GM06990 (cell line): Measurements from ENCODE around the gene WNT7B.

Experiments used
- DNase-seq: peaks from one replicate; pipeline ENCODE4 v3.0.0-alpha.2; 2011; ENCODE audit not compliant: insufficient read length; ENCODE audit errors: extremely low read depth
- H3K27me3 ChIP-seq: replicated peaks from 2 replicates; pipeline ENCODE4 v1.6.0; 2011; ENCODE audit warnings: low read length; ENCODE audit not compliant: control insufficient read depth, insufficient read depth
- H3K36me3 ChIP-seq: 2 replicates; pipeline ENCODE4 v1.5.1; 2011; ENCODE audit warnings: low read length; ENCODE audit not compliant: control insufficient read depth, insufficient read depth
- H3K4me3 ChIP-seq: replicated peaks from 2 replicates; pipeline ENCODE4 v1.5.1; 2011; ENCODE audit warnings: low read depth, mild to moderate bottlenecking, control low read depth, low read length
- TF ChIP-seq, protein P1 (sequence below): IDR thresholded peaks from 2 replicates; pipeline ENCODE4 v1.5.1; 2011; ENCODE audit warnings: low read length, control low read depth, mild to moderate bottlenecking, inconsistent platforms; ENCODE audit not compliant: insufficient read depth, poor library complexity, severe bottlenecking

WNT7B gene

DNA sequence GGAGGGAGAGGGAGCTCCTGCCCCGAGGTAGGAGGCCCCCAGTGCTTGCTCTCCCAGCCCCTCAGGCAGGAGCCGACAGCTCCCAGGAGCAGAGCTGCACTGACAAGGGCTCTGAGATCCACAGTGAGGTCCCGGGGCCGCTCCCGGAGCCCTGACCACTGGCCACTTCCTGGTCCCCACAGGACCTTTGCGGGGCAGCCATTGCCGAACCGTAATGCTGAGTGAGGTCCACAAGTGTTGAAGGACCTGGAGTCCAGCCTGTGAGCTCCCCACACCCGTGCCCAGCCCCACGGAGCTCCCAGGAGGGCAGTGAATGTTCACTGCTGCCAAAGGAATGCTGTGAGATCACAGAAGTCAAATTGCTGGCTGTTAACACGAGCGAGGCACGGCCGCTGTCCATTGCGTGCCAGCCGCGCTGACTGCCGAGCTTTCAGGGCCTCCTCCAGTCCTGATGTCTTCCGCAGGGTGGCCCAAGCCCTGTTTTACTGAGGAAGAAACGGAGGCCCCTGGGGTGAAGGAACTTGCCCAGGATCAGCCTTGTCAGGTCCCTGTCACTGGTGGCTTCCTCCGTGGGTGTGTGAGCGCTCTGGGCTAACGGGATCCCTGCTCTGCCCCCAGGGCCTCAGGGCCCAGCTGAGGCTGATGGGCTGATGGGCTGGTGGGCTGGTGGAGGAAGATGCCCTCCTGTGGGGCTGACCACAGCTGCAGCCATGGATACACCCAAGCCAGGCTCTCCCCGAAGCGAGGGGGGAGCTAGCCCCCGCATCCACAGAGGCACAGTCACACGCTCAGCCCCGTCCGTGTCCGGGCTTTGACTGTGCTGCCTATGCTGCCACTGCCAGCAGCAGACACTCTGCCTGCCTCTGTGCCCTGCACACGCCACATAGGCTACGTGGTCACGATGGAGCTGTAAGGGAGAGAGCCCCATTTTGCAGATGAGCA, 70.8 kb downstream of the WNT7B start:
- no peak for DNase-seq
- no peak overlapping the region for H3K4me3 ChIP-seq
- no peaks in the 10 kb centered on the region for H3K36me3 ChIP-seq
- TF ChIP-seq, protein P1, sequence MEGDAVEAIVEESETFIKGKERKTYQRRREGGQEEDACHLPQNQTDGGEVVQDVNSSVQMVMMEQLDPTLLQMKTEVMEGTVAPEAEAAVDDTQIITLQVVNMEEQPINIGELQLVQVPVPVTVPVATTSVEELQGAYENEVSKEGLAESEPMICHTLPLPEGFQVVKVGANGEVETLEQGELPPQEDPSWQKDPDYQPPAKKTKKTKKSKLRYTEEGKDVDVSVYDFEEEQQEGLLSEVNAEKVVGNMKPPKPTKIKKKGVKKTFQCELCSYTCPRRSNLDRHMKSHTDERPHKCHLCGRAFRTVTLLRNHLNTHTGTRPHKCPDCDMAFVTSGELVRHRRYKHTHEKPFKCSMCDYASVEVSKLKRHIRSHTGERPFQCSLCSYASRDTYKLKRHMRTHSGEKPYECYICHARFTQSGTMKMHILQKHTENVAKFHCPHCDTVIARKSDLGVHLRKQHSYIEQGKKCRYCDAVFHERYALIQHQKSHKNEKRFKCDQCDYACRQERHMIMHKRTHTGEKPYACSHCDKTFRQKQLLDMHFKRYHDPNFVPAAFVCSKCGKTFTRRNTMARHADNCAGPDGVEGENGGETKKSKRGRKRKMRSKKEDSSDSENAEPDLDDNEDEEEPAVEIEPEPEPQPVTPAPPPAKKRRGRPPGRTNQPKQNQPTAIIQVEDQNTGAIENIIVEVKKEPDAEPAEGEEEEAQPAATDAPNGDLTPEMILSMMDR, result no peak
- H3K27me3 ChIP-seq, result no peaks in the 10 kb centered on the region; the same call in 1 of the 2 replicates

DNA sequence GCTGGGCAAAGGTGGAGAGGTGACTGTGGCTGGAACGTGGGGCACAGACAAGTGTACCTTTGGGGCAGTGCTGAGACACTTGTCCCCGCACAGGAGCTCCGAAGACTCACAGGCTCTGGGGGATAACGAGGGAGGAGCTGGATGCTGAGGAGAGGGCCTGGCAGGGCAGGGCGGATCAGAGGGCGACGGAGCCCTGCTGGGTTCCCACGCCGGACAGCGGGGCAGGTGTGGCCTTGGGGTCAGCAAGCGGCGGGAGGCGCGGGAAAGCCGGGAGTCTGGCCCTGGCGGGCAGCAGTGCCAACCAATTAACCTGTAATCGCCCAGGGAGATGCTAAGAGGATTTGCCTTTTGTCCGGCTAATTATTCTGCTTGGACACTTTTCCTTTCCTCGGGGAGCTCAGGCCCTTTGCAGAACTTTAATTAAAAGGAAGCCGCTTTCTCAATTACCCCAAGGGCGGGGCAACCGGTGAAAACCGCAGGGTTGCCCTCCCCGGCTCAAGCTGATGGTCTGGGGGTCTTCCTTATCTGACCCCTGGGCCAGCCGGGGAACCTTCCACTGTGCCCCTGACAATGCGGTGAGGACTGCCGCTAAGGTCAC, 71.5 kb downstream of the WNT7B start:
- Histone ChIP-seq H3K36me3 (no peaks in the 10 kb centered on the region), H3K27me3 (no peaks in the 10 kb centered on the region; the same call in 1 of the 2 replicates), H3K4me3 (no peak overlapping the region)
- TF ChIP-seq, protein P1, result no peak
- DNase-seq, result no peak

DNA sequence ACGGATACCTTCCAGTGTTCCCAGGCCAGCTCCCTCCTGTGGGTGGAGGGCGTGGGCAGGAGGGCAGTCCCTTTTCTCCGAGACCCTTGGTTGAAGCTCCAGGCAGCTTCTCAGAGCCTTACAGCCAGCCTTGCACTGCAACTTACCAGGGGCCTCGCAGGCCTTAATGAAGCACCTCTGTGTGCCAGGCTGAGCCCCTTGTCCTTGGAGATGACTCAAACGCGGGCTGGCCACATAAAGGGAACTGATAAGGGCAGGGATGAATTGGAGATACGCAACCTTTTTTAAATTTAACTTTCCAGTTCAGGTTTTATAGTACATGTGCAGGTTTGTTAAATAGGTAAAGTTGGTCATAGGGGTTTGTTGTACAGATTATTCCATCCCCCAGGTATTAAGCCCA, 72.7 kb downstream of the WNT7B start:
- DNase-seq, result no peak
- Histone ChIP-seq H3K27me3 (no peaks in the 10 kb centered on the region; the same call in 1 of the 2 replicates), H3K36me3 (no peaks in the 10 kb centered on the region), H3K4me3 (no peak overlapping the region)
- TF ChIP-seq, protein P1, result no peak

DNA sequence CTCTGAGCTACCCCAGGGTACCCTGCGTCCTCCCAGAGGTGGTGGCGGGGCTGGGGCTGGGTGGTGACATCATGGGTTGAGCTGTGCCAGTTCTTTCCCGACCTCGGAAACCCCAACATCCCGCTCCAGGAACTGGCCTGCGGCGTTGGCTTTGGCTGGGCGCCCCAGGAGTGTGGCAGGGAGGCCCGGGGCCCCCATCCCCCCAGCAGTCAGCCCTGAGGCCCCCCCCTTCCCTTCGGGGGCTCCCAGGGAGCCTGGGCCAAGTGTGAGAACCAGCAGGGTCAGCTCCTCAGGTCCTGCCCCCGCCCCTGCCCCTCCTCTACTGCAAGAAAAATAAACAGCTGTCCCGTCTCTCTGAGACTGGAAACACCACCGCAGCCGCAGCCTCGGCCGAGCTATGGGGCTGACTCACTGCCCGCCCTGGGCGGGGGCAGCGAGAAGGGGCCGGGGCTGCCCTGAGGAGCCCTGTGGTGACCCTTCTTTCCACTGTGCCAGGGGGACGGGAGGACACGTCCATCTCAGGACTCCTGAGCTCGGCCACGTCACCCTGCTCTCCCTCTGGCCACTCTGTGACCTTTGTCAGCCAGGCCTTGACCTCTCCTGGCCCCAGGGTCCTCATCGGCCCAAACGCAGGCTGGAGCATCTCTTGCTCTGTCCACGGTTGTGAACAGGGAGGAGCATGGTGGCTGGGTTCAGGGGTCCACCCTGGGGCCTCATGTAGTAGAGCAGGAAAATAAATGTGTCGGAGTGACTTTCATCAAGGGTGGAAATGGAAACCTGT, 73.4 kb downstream of the WNT7B start:
- no peak for DNase-seq
- Histone ChIP-seq H3K27me3 (no peaks in the 10 kb centered on the region; the same call in 1 of the 2 replicates), H3K4me3 (no peak overlapping the region), H3K36me3 (no peaks in the 10 kb centered on the region)
- TF ChIP-seq, protein P1, result no peak

DNA sequence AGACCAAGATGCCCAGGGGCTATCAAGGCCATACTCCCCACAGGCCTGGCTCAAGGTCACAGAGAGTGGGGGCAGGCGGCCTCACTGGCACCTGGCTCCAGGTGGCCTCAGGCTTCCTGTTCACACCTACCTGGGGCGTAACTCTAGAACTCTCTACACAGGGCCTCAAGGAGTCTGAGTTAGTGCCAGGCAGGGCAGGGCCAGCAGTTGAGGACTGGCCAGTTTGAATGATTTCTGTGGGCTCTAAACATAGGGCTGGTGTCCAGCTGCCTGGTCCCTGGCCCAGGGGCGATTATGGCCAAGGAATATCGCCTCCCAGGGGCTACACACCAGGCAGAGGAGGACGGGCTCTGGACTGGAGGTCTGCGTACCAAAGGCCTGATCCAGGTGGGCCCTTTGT, 79.2 kb downstream of the WNT7B start:
- DNase-seq, result no peak
- TF ChIP-seq, protein P1, result no peak
- no peaks in the 10 kb centered on the region; the same call in 1 of the 2 replicates for H3K27me3 ChIP-seq
- no peaks in the 10 kb centered on the region for H3K36me3 ChIP-seq
- no peak overlapping the region for H3K4me3 ChIP-seq
